Activated naive CD4-positive, alpha-beta T cell treated with anti-CD3 and anti-CD28 coated beads, Interleukin-2, amount 50 U/mL, for 72 hours (primary cell): ENCODE measurements around the gene EVPL. TPM values are rescaled to one million over a fixed set of nuclear protein-coding genes. Genes with fewer than 3 reads are reported as not detected.
"Not testable (repeated sequence)": the region's sequence is repeated elsewhere in the genome, so short reads cannot be mapped to it uniquely, and the experiment has no call there.

Experiments
- ATAC-seq, 2 donors: fragments of 150-1000 bp; cut with Tn5 transposase; 2 replicates each; pipeline ENCODE4 v1.10.0; 2021; ENCODE audit warnings: mild to moderate bottlenecking in 2 of 2, moderate library complexity in 2 of 2
- DNase-seq, 2 donors: peaks; one replicate each; pipeline ENCODE4 v3.0.0; 2021 to 2022; ENCODE audit warnings: low spot score in 2 of 2
- H3K27ac Mint-ChIP-seq, 2 donors: one replicate each; pipeline ENCODE4 v1.8.0; 2022; ENCODE audit warnings: mild to moderate bottlenecking in 2 of 2, mixed read lengths in 2 of 2
- H3K36me3 Mint-ChIP-seq, 2 donors: one replicate each; pipeline ENCODE4 v1.8.0; 2022; ENCODE audit warnings: mixed read lengths in 2 of 2
- H3K9me3 Mint-ChIP-seq, 2 donors: one replicate each; pipeline ENCODE4 v1.8.0; 2022; ENCODE audit warnings: mixed read lengths in 2 of 2
- total RNA-seq, 2 donors: library from RNA; stranded (reverse); gene quantifications; one replicate each; pipeline ENCODE4 v1.2.3, GENCODE V29; 2022

EVPL gene
- total RNA-seq, 2 donors from 2014 or later: 0.34 to 1.5 TPM

DNA sequence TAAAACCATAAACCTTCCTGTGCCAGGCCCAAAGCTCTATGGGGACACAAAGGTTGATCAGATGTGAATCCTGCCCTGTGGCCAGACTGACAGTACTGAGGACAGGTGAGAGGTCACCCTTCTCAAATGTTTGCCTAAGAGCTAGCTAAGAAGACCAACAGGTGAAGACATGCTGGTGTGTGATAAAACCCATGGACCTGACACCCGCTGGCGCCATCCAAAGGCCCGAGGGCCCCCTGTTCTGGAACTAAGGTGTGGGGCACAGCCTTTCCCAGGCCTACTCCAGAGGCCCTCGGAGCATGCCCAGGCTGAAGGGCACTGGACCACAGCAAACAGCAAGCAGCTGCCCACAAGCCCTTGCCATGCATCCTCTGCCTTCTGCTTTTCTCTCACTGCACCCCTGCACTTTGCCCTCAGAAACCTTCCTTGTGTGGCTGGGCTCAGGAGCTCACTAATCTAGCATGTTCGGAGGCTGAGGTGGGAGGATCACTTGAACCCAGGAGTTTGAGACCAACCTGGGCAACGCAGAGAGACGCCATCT is 31.7 kb downstream of the EVPL start:
- DNase-seq (no peak), ATAC-seq (no peak)
- H3K36me3 Mint-ChIP-seq: no peaks in the 10 kb centered on the region
- H3K27ac Mint-ChIP-seq: peak overlapping the region; percentile 14 to 87
- H3K9me3 Mint-ChIP-seq: no peaks in the 10 kb centered on the region

GRCh38 chr17:75994802-75995370 is 32.2 kb downstream of the EVPL start:
- ATAC-seq: no peak
- Mint-ChIP-seq H3K36me3 (no peaks in the 10 kb centered on the region), H3K9me3 (no peaks in the 10 kb centered on the region), H3K27ac (no peak overlapping the region)
- no peak for DNase-seq

GRCh38 chr17:75991396-75991795 is 35.7 kb downstream of the EVPL start:
- H3K9me3 Mint-ChIP-seq: no peaks in the 10 kb centered on the region
- no peak overlapping the region for H3K27ac Mint-ChIP-seq
- no peaks in the 10 kb centered on the region for H3K36me3 Mint-ChIP-seq
- ATAC-seq (no peak), DNase-seq (no peak)

- H3K27ac Mint-ChIP-seq: no peak overlapping the region
- no peaks in the 10 kb centered on the region for H3K36me3 Mint-ChIP-seq
- no peak for ATAC-seq
- no peaks in the 10 kb centered on the region for H3K9me3 Mint-ChIP-seq
- DNase-seq: no peak
These were observed 40.1 kb downstream of the EVPL start for GRCh38 chr17:75987041-75987440.

GRCh38 chr17:75985986-75986385 is 41.1 kb downstream of the EVPL start:
- H3K9me3 Mint-ChIP-seq: no peaks in the 10 kb centered on the region
- no peak overlapping the region for H3K27ac Mint-ChIP-seq
- DNase-seq: no peak
- no peaks in the 10 kb centered on the region for H3K36me3 Mint-ChIP-seq
- no peak for ATAC-seq

DNA sequence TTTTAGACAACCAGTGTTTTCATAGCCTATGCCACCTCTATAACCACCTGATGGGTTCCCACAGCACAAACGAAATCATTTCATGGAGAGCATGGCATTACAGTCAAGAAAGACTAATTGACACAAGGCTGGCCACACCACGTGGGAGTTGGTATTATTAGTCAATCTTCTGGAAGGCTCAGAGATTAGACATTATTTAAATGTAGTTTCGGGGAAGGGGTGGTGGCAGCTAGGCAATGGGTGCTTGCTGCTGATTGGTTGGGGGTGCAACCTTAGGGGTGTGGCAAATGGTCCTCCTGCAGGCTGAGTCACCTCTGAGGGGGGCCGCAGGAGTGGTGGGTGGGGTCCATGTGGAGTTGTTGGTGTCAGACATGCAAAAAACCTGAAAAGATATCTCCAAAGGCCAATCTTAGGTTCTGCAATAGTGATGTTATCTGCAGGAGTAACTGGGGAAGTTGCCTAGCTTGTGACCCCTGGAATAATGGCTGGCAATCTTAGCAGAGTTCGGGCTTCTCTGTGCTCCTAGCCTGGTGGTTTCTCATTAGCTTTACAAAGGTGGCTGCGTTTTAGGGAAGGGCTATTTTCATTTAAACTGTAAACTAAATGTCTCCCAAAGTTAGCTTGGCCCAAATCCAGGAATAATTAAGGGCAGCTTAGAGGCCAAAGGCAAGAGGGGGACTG is 43.5 kb downstream of the EVPL start:
- DNase-seq (no peak), ATAC-seq (no peak)
- H3K27ac Mint-ChIP-seq: no peak overlapping the region
- H3K9me3 Mint-ChIP-seq: no peaks in the 10 kb centered on the region
- H3K36me3 Mint-ChIP-seq: peaks cover 5 to 6% of the 10 kb centered on the region in 2 donors

GRCh38 chr17:75981019-75981615 is 46.0 kb downstream of the EVPL start:
- Mint-ChIP-seq H3K36me3 (peaks cover 5 to 6% of the 10 kb centered on the region in 2 donors), H3K27ac (peak overlapping the region in 1 of 2 donors; percentile 99), H3K9me3 (no peaks in the 10 kb centered on the region)
- DNase-seq: no peak
- ATAC-seq: no peak

DNA sequence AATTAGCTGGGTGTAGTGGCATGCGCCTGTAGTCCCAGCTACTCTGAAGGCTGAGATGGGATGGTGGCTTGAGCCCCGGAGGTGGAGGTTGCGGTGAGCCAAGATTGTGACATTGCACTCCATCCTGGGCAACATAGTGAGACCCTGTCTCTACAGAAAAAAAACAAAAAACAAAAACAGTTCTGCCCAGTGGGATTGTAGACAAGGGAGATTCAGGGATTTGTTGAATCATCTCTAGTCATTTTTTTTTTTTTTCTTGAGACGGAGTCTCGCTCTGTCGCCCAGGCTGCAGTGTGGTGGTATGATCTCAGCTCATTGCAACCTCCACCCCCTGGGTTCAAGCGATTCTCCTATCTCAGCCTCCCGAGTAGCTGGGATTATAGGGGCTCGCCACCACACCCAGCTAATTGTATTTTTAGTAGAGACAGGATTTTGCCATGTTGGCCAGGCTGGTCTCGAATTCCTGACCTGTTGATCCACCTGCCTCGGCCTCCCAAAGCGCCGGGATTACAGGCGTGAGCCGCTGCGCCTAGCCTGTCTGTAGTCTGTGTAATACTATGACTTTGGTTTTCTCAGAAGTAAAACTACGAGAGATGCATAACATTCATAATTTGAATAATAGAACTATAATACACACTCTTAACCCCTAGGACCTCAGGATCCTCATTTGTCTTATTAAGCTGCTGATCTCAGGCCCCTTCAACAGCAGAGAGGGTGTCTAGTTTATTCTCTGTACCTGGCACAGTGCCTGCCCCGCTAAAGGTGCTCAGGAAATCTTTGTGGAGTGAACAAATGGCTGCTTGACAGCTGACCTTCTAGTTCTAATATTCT is 46.7 kb downstream of the EVPL start:
- H3K36me3 Mint-ChIP-seq: peaks cover 5 to 6% of the 10 kb centered on the region in 2 donors
- no peak for ATAC-seq
- DNase-seq: no peak
- H3K27ac Mint-ChIP-seq: peak overlapping the region; percentile 99 to 100
- H3K9me3 Mint-ChIP-seq: no peaks in the 10 kb centered on the region

DNA sequence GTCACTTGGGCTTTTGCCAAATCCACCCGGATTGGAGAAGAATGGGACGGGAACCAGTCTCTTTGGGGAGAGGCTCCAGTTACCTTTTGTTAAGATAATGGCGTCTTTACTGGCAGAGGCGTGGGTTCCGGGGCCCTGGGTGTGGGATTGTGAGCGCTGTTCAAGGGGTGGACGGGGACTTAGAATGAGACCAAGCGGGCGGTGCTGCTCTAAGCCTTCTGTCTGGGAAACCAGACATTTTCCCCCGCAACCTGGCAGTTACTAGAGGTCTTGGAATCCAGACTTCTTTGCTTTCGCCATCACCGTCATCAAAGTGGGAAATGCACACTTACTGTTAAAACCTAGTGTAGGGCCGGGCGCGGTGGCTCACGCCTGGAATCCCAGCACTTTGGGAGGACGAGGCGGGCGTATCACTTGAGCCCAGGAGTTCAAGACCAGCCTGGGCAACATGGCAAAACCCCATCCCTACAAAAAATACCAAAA is 47.4 kb downstream of the EVPL start:
- Mint-ChIP-seq H3K27ac (peak overlapping the region; percentile 99 to 100), H3K9me3 (no peaks in the 10 kb centered on the region), H3K36me3 (peaks cover 5 to 6% of the 10 kb centered on the region in 2 donors)
- ATAC-seq (peak; percentile 35 to 37), DNase-seq (no peak)

GRCh38 chr17:75978938-75979704 is 48.0 kb downstream of the EVPL start, which contains the start of the genes ACOX1 and TEN1:
Gene ACOX1, minus strand, starts transcription at chr17:75979166. Its CDS starts 93 bp downstream, at chr17:75979073.
Gene TEN1, plus strand, starts transcription at chr17:75979240. Its CDS starts 6,953 bp downstream, at chr17:75986193.
- H3K27ac Mint-ChIP-seq: peak within 1 kb of the TSS; percentile 99 to 100
- peak; percentile 93 to 95 for DNase-seq
- ATAC-seq: peak; percentile 95 to 97
- peaks cover 5 to 6% of the 10 kb centered on the region in 2 donors for H3K36me3 Mint-ChIP-seq
- H3K9me3 Mint-ChIP-seq: no peaks in the 10 kb centered on the region

- H3K9me3 Mint-ChIP-seq: no peaks in the 10 kb centered on the region
- H3K27ac Mint-ChIP-seq: peak overlapping the region in 1 of 2 donors; percentile 59
- ATAC-seq: no peak
- H3K36me3 Mint-ChIP-seq: peaks cover 5 to 6% of the 10 kb centered on the region in 2 donors
- no peak for DNase-seq
These were observed 50.8 kb downstream of the EVPL start for GRCh38 chr17:75976175-75976848.

GRCh38 chr17:75975757-75976174 is 51.3 kb downstream of the EVPL start:
- peaks cover 5 to 6% of the 10 kb centered on the region in 2 donors for H3K36me3 Mint-ChIP-seq
- peak overlapping the region in 1 of 2 donors; percentile 59 for H3K27ac Mint-ChIP-seq
- H3K9me3 Mint-ChIP-seq: no peaks in the 10 kb centered on the region
- ATAC-seq (no peak), DNase-seq (no peak)

GRCh38 chr17:75975187-75975586 is 51.9 kb downstream of the EVPL start:
- not testable (repeated sequence) for H3K9me3 Mint-ChIP-seq, H3K36me3 Mint-ChIP-seq, DNase-seq, ATAC-seq, H3K27ac Mint-ChIP-seq

GRCh38 chr17:75970626-75971025 is 56.5 kb downstream of the EVPL start:
- ATAC-seq (no peak), DNase-seq (no peak)
- Mint-ChIP-seq H3K27ac (peak overlapping the region in 1 of 2 donors; percentile 20), H3K36me3 (no peaks in the 10 kb centered on the region), H3K9me3 (no peaks in the 10 kb centered on the region)

DNA sequence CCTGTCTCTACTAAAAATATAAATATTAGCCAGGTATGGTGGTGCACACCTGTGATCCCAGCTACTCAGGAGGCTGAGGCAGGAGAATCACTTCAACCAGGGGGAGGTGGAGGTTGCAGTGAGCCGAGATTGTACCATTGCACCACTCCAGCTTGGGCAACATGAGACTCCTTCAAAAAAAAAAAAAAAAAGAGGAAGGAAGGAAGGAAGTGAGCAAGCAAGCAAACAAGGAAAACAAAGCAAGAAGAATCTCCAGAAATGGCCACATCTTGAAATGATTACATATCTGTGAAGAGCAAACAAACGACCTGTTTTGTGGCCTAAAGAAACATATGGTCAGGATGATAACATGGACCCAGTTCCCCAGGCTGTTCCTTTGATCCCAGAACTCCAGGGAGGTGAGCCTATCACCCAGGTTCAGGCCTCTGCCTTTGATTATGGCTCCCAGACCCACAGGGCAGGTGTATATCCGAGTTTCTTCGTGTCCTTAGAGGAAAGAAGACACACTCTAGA is 57.0 kb downstream of the EVPL start:
- ATAC-seq (no peak), DNase-seq (no peak)
- Mint-ChIP-seq H3K36me3 (no peaks in the 10 kb centered on the region), H3K9me3 (no peaks in the 10 kb centered on the region), H3K27ac (peak overlapping the region in 1 of 2 donors; percentile 38)
